ENCODE measurements around the gene DRC7. TPM values are rescaled to one million over a fixed set of nuclear protein-coding genes. Genes with fewer than 3 reads are reported as not detected.

The DRC7 gene
- total and polyA plus RNA-seq, 10 of the 15 experiments (the other 5 are each of a cell fraction or from before 2014, with no cell fraction given) = 0.06 to 0.49 (median 0.14) TPM; not detected in 4

DNA sequence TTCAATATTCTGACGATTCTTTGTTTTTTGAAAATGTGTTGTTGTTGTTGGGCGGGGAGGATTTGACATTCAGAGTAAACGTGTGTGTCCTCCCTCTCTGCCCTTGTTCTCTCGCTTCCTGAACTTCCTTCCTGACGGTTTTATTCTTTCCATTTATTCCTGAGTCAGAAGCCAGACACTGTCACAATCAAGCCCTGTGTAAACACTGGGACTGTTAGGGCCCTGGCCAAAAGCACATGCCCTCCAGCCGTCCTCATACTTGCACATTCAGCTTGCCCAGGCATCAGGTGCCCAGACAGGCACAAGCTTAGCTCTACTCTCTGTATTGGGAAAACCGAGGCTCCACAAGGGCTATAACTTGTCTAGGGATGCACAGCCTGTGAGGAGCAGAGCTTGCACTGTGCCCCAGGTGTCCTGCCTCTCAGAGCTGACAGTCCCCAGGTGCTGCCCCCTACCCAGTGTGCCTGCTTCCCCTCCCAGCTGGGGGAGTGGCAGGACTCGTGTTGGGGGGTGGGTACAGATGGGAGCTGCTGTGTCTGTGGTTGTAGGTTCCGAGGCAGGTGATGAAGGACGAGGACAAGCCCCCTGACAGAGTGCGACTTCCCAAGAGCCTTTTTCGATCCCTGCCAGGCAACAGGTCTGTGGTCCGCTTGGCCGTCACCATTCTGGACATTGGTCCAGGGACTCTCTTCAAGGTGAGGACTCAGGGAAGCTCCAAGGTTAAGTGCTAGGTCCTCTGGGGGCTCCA lies 16.8 kb upstream of the DRC7 start:
- TF ChIP-seq, protein P1, sequence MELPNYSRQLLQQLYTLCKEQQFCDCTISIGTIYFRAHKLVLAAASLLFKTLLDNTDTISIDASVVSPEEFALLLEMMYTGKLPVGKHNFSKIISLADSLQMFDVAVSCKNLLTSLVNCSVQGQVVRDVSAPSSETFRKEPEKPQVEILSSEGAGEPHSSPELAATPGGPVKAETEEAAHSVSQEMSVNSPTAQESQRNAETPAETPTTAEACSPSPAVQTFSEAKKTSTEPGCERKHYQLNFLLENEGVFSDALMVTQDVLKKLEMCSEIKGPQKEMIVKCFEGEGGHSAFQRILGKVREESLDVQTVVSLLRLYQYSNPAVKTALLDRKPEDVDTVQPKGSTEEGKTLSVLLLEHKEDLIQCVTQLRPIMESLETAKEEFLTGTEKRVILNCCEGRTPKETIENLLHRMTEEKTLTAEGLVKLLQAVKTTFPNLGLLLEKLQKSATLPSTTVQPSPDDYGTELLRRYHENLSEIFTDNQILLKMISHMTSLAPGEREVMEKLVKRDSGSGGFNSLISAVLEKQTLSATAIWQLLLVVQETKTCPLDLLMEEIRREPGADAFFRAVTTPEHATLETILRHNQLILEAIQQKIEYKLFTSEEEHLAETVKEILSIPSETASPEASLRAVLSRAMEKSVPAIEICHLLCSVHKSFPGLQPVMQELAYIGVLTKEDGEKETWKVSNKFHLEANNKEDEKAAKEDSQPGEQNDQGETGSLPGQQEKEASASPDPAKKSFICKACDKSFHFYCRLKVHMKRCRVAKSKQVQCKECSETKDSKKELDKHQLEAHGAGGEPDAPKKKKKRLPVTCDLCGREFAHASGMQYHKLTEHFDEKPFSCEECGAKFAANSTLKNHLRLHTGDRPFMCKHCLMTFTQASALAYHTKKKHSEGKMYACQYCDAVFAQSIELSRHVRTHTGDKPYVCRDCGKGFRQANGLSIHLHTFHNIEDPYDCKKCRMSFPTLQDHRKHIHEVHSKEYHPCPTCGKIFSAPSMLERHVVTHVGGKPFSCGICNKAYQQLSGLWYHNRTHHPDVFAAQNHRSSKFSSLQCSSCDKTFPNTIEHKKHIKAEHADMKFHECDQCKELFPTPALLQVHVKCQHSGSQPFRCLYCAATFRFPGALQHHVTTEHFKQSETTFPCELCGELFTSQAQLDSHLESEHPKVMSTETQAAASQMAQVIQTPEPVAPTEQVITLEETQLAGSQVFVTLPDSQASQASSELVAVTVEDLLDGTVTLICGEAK (IDR thresholded peaks at IDR 0.05; ENCODE audit: borderline replicate concordance) = no peak
- TF ChIP-seq SUZ12 (IDR thresholded peaks at IDR 0.05; ENCODE audit: unreplicated experiment) (no peak), POLR2A (IDR thresholded peaks at IDR 0.05; ENCODE audit: low read depth, low read length) (no peak), CHD2 (IDR thresholded peaks at IDR 0.05; ENCODE audit: borderline replicate concordance, low read depth, low read length) (no peak), PML (IDR thresholded peaks at IDR 0.05; ENCODE audit: low read length) (no peak), SMAD5 (IDR thresholded peaks at IDR 0.05; ENCODE audit: low read depth) (no peak), TCF3 (IDR thresholded peaks at IDR 0.05; ENCODE audit: borderline replicate concordance, insufficient read depth, low read depth, low read length) (no peak), NBN (IDR thresholded peaks at IDR 0.05) (no peak), CREB1 (IDR thresholded peaks at IDR 0.05; ENCODE audit: low read depth) (no peak), RBBP5 (conservative IDR thresholded peaks at IDR 0.05) (no peak), SUPT20H (IDR thresholded peaks at IDR 0.05; ENCODE audit: borderline replicate concordance, control insufficient read depth, low read depth, low read length) (no peak)
- TF ChIP-seq, protein P2, sequence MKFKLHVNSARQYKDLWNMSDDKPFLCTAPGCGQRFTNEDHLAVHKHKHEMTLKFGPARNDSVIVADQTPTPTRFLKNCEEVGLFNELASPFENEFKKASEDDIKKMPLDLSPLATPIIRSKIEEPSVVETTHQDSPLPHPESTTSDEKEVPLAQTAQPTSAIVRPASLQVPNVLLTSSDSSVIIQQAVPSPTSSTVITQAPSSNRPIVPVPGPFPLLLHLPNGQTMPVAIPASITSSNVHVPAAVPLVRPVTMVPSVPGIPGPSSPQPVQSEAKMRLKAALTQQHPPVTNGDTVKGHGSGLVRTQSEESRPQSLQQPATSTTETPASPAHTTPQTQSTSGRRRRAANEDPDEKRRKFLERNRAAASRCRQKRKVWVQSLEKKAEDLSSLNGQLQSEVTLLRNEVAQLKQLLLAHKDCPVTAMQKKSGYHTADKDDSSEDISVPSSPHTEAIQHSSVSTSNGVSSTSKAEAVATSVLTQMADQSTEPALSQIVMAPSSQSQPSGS (IDR thresholded peaks at IDR 0.05; ENCODE audit: low read length) = no peak
- TF ChIP-seq, protein P3, sequence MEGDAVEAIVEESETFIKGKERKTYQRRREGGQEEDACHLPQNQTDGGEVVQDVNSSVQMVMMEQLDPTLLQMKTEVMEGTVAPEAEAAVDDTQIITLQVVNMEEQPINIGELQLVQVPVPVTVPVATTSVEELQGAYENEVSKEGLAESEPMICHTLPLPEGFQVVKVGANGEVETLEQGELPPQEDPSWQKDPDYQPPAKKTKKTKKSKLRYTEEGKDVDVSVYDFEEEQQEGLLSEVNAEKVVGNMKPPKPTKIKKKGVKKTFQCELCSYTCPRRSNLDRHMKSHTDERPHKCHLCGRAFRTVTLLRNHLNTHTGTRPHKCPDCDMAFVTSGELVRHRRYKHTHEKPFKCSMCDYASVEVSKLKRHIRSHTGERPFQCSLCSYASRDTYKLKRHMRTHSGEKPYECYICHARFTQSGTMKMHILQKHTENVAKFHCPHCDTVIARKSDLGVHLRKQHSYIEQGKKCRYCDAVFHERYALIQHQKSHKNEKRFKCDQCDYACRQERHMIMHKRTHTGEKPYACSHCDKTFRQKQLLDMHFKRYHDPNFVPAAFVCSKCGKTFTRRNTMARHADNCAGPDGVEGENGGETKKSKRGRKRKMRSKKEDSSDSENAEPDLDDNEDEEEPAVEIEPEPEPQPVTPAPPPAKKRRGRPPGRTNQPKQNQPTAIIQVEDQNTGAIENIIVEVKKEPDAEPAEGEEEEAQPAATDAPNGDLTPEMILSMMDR (IDR thresholded peaks at IDR 0.05 in 2 of 3, conservative IDR thresholded peaks at IDR 0.05 in 1 of 3; ENCODE audit: control insufficient read depth in 2 of 3, extremely low read depth in 1 of 3, insufficient read depth in 1 of 3, low read depth in 3 of 3, low read length in 3 of 3) = no peak
- DNase-seq (ENCODE audit: low read depth, low spot score) = no peak
- FAIRE-seq = no peak
- Histone ChIP-seq H3K4me1 (ENCODE audit: control insufficient read depth, insufficient read depth, low read length) (no peaks in the 10 kb centered on the region), H4K20me1 (ENCODE audit: control insufficient read depth, insufficient read depth) (no peaks in the 10 kb centered on the region), H3K27me3 (replicated peaks in 1 of 2; ENCODE audit: control insufficient read depth in 2 of 2, insufficient read depth in 2 of 2, low read length in 1 of 2) (peaks cover 0 to 2% of the 10 kb centered on the region in 2 experiments; a peak in 2 of 4 replicates), H3K4me3 (no peak overlapping the region), H3K27ac (ENCODE audit: control insufficient read depth, insufficient read depth) (no peak overlapping the region), H2AFZ (ENCODE audit: control insufficient read depth, low read depth, low read length) (no peak overlapping the region), H3K9ac (ENCODE audit: control insufficient read depth, insufficient read depth, low read length) (no peak overlapping the region), H3K79me2 (ENCODE audit: control insufficient read depth, insufficient read depth, low read length) (no peaks in the 10 kb centered on the region), H3K9me3 (replicated peaks; ENCODE audit: control insufficient read depth, insufficient read depth, low read length) (no peaks in the 10 kb centered on the region), H3K36me3 (ENCODE audit: control insufficient read depth in 2 of 2, insufficient read depth in 2 of 2, low read length in 1 of 2) (no peaks in the 10 kb centered on the region), H3K4me2 (ENCODE audit: control insufficient read depth, insufficient read depth) (no peak overlapping the region)
- intact Hi-C loops (cut with micrococcal nuclease; ENCODE audit: unreplicated experiment) (no loop called here), in situ Hi-C loops (cut with MboI) (no loop called here)
- ChIA-PET CTCF (no interaction called here), SMC1A (ENCODE audit: uncharacterized antibody, unreplicated experiment) (no interaction called here), RAD21 (ENCODE audit: unreplicated experiment) (no interaction called here), POLR2A (no interaction called here)
- WGBS (ENCODE audit: insufficient coverage, insufficient replicate concordance, low lambda C conversion rate, missing lambda C conversion rate) = 29% methylated on average over 14 of the region's 14 CpGs
- no peak; the same call in 2 of the 3 replicates for ATAC-seq
- BruUV-seq (replicated peaks) = no TSS peak
